Measurements from ENCODE around the gene EEF1B2. TPM values are rescaled to one million over a fixed set of nuclear protein-coding genes. Genes with fewer than 3 reads are reported as not detected.

EEF1B2 gene
- polyA plus RNA-seq, 1 donor = 1,520 TPM

- no peak overlapping the region for H3K4me3 ChIP-seq (ENCODE audit: low read length)
- H3K9me3 ChIP-seq (ENCODE audit: control insufficient read depth, low read depth, low read length) = no peaks in the 10 kb centered on the region
- H3K27me3 ChIP-seq (ENCODE audit: control insufficient read depth, insufficient read depth, low read length) = peaks cover 11% of the 10 kb centered on the region
- no peaks in the 10 kb centered on the region for H3K4me1 ChIP-seq (ENCODE audit: control insufficient read depth, insufficient read depth, low read length)
- H3K27ac ChIP-seq (ENCODE audit: low read length) = no peak overlapping the region
- WGBS (ENCODE audit: insufficient coverage, low lambda C conversion rate) = 60% methylated on average over 1 of the region's 7 CpGs
- DNase-seq = no peak
- no peaks in the 10 kb centered on the region for H3K36me3 ChIP-seq (ENCODE audit: control insufficient read depth, insufficient read depth, low read length)
Observed at GRCh38 chr2:206208900-206209299, 49.2 kb downstream of the EEF1B2 start.

- Histone ChIP-seq H3K27me3 (ENCODE audit: control insufficient read depth, insufficient read depth, low read length) (peaks cover 11% of the 10 kb centered on the region), H3K27ac (ENCODE audit: low read length) (no peak overlapping the region), H3K4me1 (ENCODE audit: control insufficient read depth, insufficient read depth, low read length) (no peaks in the 10 kb centered on the region), H3K4me3 (ENCODE audit: low read length) (no peak overlapping the region), H3K9me3 (ENCODE audit: control insufficient read depth, low read depth, low read length) (no peaks in the 10 kb centered on the region), H3K36me3 (ENCODE audit: control insufficient read depth, insufficient read depth, low read length) (no peaks in the 10 kb centered on the region)
- 67% methylated on average over 2 of the region's 2 CpGs for WGBS (ENCODE audit: insufficient coverage, low lambda C conversion rate)
- DNase-seq = no peak
Observed at GRCh38 chr2:206211657-206212255, 52.1 kb downstream of the EEF1B2 start.

Other genes starting within 250 kb of the EEF1B2 start
- gene INO80D, start 73.7 kb upstream of the EEF1B2 start, polyA plus RNA-seq = 12.6 TPM
- 63.7 TPM for gene NDUFS1, start 451 bp upstream of the EEF1B2 start, polyA plus RNA-seq
- gene ZDBF2, start 114.8 kb downstream of the EEF1B2 start, polyA plus RNA-seq = 4.6 TPM